Gastrocnemius medialis (tissue), 4 donors: ENCODE measurements around the gene YIF1A.
"Not testable (repeated sequence)": the region's sequence is repeated elsewhere in the genome, so short reads cannot be mapped to it uniquely, and the experiment has no call there.

Source experiments
- CTCF ChIP-seq, 5 experiments: fragments of 450-650 bp in 3 of 5; fragments of 200-600 bp in 2 of 5; sonication (generic) in 2 of 5; IDR thresholded peaks in 4 of 5; conservative IDR thresholded peaks in 1 of 5; 1 replicate in 4 of 5; 2 replicates in 1 of 5; pipeline ENCODE4 v1.5.1; 2016 to 2019; ENCODE audit warnings: antibody characterized with exemption in 5 of 5, mild to moderate bottlenecking in 3 of 5, moderate library complexity in 3 of 5
- POLR2A ChIP-seq, 2 donors: fragments of 450-650 bp; IDR thresholded peaks; one replicate each; pipeline ENCODE4 v1.6.1; 2017; ENCODE audit warnings: antibody characterized with exemption in 2 of 2, mild to moderate bottlenecking in 2 of 2, moderate library complexity in 2 of 2

- TF ChIP-seq POLR2A (IDR thresholded peaks at IDR 0.05); CTCF (IDR thresholded peaks at IDR 0.05 in 4 of 5, conservative IDR thresholded peaks at IDR 0.05 in 1 of 5): not testable (repeated sequence)
Observed at GRCh38 chr11:66320748-66321147, 31.8 kb upstream of the YIF1A start.
